Stimulated activated CD8-positive, alpha-beta memory T cell treated with anti-CD3 and anti-CD28 coated beads, Interleukin-7, amount 100 ng/mL, for 24 hours (primary cell): ENCODE results near the gene DNAJB1.
"Not testable (repeated sequence)": the region's sequence is repeated elsewhere in the genome, so short reads cannot be mapped to it uniquely, and the experiment has no call there.

Experiments used
- DNase-seq: peaks from one replicate; pipeline ENCODE4 v3.0.0-alpha.2; 2020; ENCODE audit warnings: low read depth

Gene DNAJB1

GRCh38 chr19:14520543-14520942 is 2.3 kb upstream of the DNAJB1 start:
- no peak for DNase-seq

GRCh38 chr19:14519860-14520407 is 1.7 kb upstream of the DNAJB1 start:
- no peak for DNase-seq

- DNase-seq: no peak
Measured at GRCh38 chr19:14519245-14519859, 1.2 kb upstream of the DNAJB1 start.

- no peak for DNase-seq
Measured at GRCh38 chr19:14517446-14517839, 754 bp downstream of the DNAJB1 start.

- no peak for DNase-seq
Measured at GRCh38 chr19:14516746-14517438, 1.3 kb downstream of the DNAJB1 start.

- DNase-seq: no peak
Measured at GRCh38 chr19:14516048-14516534, 2.1 kb downstream of the DNAJB1 start.

- no peak for DNase-seq
Measured at GRCh38 chr19:14515501-14516047, 2.6 kb downstream of the DNAJB1 start.

GRCh38 chr19:14514215-14514863 is 3.9 kb downstream of the DNAJB1 start:
- no peak for DNase-seq

- DNase-seq: no peak
Measured at GRCh38 chr19:14512406-14512961, 5.7 kb downstream of the DNAJB1 start.

- DNase-seq: no peak
Measured at GRCh38 chr19:14511229-14511593, 7.0 kb downstream of the DNAJB1 start.

- no peak for DNase-seq
Measured at GRCh38 chr19:14510311-14511228, 7.6 kb downstream of the DNAJB1 start.

GRCh38 chr19:14507704-14508542 is 10.3 kb downstream of the DNAJB1 start:
- DNase-seq: no peak

GRCh38 chr19:14505488-14506239 is 12.5 kb downstream of the DNAJB1 start:
- peak; percentile 49 for DNase-seq

- not testable (repeated sequence) for DNase-seq
Measured at GRCh38 chr19:14504575-14504974, 13.6 kb downstream of the DNAJB1 start.

GRCh38 chr19:14503285-14503684 is 14.9 kb downstream of the DNAJB1 start:
- no peak for DNase-seq

- no peak for DNase-seq
Measured at GRCh38 chr19:14502334-14503092, 15.7 kb downstream of the DNAJB1 start.

GRCh38 chr19:14497228-14497921 is 20.8 kb downstream of the DNAJB1 start:
- no peak for DNase-seq

GRCh38 chr19:14496834-14497227 is 21.4 kb downstream of the DNAJB1 start:
- DNase-seq: no peak
